Stomach (tissue), 4 donors: ENCODE data around the gene MPC1.

ENCODE experiments used
- EP300 ChIP-seq: sonication (generic); formaldehyde crosslinking; IDR thresholded peaks from one replicate; pipeline ENCODE4 v1.6.1; 2017; ENCODE audit warnings: antibody characterized with exemption
- TF ChIP-seq, protein P1 (sequence below), 7 experiments: fragments of 450-650 bp in 4 of 7; fragments of 200-600 bp in 3 of 7; sonication (generic) in 3 of 7; IDR thresholded peaks; one replicate each; pipeline ENCODE4 v1.5.1; 2016 to 2019; ENCODE audit warnings: antibody characterized with exemption in 7 of 7, control low read depth in 2 of 7, mild to moderate bottlenecking in 1 of 7

DNA sequence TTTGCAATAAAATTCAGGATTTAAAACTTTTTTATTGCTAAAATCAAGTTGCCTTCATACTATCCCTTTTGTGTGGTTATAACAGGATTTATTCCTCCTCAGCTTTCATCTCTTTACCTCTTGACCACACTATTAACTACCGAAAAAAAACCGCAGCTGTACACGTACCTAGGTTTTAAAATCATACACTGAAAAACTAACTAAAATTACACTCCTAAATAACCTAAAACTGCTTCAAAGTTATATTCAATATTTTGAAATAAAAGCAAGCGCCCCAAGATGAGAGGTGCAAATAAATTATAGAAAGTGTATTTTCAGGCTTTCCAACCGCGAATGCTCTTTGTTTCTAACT lies 1.4 kb downstream of the MPC1 start:
- TF ChIP-seq, protein P1, sequence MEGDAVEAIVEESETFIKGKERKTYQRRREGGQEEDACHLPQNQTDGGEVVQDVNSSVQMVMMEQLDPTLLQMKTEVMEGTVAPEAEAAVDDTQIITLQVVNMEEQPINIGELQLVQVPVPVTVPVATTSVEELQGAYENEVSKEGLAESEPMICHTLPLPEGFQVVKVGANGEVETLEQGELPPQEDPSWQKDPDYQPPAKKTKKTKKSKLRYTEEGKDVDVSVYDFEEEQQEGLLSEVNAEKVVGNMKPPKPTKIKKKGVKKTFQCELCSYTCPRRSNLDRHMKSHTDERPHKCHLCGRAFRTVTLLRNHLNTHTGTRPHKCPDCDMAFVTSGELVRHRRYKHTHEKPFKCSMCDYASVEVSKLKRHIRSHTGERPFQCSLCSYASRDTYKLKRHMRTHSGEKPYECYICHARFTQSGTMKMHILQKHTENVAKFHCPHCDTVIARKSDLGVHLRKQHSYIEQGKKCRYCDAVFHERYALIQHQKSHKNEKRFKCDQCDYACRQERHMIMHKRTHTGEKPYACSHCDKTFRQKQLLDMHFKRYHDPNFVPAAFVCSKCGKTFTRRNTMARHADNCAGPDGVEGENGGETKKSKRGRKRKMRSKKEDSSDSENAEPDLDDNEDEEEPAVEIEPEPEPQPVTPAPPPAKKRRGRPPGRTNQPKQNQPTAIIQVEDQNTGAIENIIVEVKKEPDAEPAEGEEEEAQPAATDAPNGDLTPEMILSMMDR (IDR thresholded peaks at IDR 0.05): no peak
- no peak for TF ChIP-seq EP300
